ENCODE measurements around the gene ACKR1.

ACKR1 gene

GRCh38 chr1:159209061-159209460 lies 4.4 kb downstream of the ACKR1 start:
- TF ChIP-seq POLR2AphosphoS5 (IDR thresholded peaks at IDR 0.05; ENCODE audit: low read depth, low read length) (no peak), SIN3A (IDR thresholded peaks at IDR 0.05; ENCODE audit: borderline replicate concordance, insufficient read depth, low read length) (no peak), FOXP2 (optimal IDR thresholded peaks at IDR 0.05; ENCODE audit: borderline replicate concordance, extremely low read depth, extremely low read length, insufficient read depth) (no peak), TAF1 (IDR thresholded peaks at IDR 0.05; ENCODE audit: borderline replicate concordance, insufficient read depth, low read length) (no peak)
- TF ChIP-seq, protein P1, sequence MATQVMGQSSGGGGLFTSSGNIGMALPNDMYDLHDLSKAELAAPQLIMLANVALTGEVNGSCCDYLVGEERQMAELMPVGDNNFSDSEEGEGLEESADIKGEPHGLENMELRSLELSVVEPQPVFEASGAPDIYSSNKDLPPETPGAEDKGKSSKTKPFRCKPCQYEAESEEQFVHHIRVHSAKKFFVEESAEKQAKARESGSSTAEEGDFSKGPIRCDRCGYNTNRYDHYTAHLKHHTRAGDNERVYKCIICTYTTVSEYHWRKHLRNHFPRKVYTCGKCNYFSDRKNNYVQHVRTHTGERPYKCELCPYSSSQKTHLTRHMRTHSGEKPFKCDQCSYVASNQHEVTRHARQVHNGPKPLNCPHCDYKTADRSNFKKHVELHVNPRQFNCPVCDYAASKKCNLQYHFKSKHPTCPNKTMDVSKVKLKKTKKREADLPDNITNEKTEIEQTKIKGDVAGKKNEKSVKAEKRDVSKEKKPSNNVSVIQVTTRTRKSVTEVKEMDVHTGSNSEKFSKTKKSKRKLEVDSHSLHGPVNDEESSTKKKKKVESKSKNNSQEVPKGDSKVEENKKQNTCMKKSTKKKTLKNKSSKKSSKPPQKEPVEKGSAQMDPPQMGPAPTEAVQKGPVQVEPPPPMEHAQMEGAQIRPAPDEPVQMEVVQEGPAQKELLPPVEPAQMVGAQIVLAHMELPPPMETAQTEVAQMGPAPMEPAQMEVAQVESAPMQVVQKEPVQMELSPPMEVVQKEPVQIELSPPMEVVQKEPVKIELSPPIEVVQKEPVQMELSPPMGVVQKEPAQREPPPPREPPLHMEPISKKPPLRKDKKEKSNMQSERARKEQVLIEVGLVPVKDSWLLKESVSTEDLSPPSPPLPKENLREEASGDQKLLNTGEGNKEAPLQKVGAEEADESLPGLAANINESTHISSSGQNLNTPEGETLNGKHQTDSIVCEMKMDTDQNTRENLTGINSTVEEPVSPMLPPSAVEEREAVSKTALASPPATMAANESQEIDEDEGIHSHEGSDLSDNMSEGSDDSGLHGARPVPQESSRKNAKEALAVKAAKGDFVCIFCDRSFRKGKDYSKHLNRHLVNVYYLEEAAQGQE (IDR thresholded peaks at IDR 0.05; ENCODE audit: insufficient read depth in 1 of 2, low read depth in 2 of 2, low read length in 2 of 2): no peak

DNA sequence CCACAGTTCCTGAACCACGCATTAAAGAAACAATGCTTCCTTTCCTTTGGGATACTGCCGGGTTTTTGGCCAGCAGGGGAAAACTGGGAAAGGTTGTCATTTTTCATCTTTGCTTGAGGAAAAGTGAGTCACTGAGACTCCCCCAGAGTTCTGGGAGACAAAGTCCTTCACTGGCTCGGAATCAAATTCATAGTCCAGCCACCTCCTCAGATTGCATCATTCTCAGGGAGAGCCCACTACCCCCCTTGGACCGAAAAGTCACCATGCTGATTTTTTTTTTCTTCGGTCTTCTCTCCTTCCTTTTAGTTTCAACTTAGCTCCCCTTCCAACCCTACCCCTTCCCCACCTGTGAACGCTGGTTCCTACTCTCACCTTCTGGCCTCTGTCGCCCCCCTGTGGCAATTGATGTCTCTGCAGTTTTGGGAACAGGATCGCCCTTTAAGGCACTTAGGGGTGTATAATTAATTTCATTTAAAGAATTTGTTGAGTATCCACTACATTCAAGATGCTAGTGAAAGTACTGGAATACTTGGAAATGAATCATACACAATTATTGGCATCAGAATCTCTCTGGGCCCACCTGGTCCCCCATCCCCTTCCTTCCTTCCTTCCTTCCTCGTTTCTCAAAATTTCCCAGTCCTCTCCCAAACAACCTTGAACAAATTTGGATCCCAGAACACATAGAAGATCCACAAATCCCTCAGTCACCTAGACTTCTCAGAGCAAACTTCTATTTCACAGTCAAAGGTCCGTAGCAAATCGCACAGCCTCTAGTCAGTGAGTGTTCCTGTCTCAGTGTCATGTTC lies 6.9 kb downstream of the ACKR1 start:
- TF ChIP-seq TAF1 (IDR thresholded peaks at IDR 0.05; ENCODE audit: borderline replicate concordance, insufficient read depth, low read length) (no peak), POLR2AphosphoS5 (IDR thresholded peaks at IDR 0.05; ENCODE audit: low read depth, low read length) (no peak), SIN3A (IDR thresholded peaks at IDR 0.05; ENCODE audit: borderline replicate concordance, insufficient read depth, low read length) (no peak), FOXP2 (optimal IDR thresholded peaks at IDR 0.05; ENCODE audit: borderline replicate concordance, extremely low read depth, extremely low read length, insufficient read depth) (no peak)
- TF ChIP-seq, protein P1 (IDR thresholded peaks at IDR 0.05; ENCODE audit: insufficient read depth in 1 of 2, low read depth in 2 of 2, low read length in 2 of 2): no peak

DNA sequence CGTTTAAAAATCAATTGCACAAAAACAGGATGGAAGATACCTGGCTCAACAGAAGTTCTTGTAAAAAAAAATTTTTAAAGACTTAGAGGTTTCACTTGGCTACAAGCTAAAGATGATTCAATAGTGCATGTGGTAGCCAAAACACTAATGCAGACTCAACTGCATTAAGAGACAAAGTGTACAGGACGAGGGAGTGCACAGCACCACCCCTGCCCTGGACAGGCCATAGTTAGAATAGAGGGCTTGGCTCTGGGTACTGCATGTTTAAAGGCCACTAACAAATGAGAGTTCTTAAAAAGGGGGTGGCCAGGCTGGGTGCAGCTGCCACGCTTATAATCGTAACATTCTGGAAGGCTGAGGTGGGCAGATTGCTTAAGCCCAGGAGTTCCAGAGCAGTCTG lies 7.9 kb downstream of the ACKR1 start:
- TF ChIP-seq FOXP2 (optimal IDR thresholded peaks at IDR 0.05; ENCODE audit: borderline replicate concordance, extremely low read depth, extremely low read length, insufficient read depth): no peak
- no peak for TF ChIP-seq SIN3A (IDR thresholded peaks at IDR 0.05; ENCODE audit: borderline replicate concordance, insufficient read depth, low read length)
- no peak for TF ChIP-seq POLR2AphosphoS5 (IDR thresholded peaks at IDR 0.05; ENCODE audit: low read depth, low read length)
- TF ChIP-seq, protein P1 (IDR thresholded peaks at IDR 0.05; ENCODE audit: insufficient read depth in 1 of 2, low read depth in 2 of 2, low read length in 2 of 2): no peak
- no peak for TF ChIP-seq TAF1 (IDR thresholded peaks at IDR 0.05; ENCODE audit: borderline replicate concordance, insufficient read depth, low read length)

DNA sequence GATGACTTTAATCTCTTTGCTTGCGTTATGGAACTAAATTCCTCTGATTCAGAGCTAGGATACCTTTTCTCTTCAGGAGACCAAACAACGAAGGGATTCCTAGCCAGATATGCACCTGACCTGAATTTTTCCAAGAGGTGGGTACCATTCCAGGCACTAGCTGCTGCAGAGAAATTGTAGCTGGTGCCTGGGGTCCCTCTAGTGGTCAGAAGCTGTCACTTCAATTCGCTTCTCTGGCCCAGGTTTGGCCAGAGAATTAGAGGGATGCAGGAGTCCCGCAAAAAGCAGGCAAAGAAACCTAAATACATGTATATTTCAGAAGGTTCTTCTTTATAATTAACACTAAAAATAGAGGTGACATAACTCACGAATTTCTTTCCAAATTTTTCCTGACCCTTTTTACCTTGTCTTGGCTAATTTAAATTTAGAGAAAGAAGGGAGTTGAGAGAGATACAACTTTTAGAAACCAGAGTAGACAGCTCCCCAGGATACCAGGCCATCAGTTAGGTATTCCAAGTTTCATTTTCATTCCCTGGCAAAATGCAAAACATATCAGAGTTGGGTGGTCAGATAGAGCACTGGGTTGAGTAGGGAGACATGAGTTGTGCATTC lies 9.6 kb downstream of the ACKR1 start:
- no peak for TF ChIP-seq POLR2AphosphoS5 (IDR thresholded peaks at IDR 0.05; ENCODE audit: low read depth, low read length)
- no peak for TF ChIP-seq TAF1 (IDR thresholded peaks at IDR 0.05; ENCODE audit: borderline replicate concordance, insufficient read depth, low read length)
- TF ChIP-seq, protein P1 (IDR thresholded peaks at IDR 0.05; ENCODE audit: insufficient read depth in 1 of 2, low read depth in 2 of 2, low read length in 2 of 2): no peak
- no peak for TF ChIP-seq SIN3A (IDR thresholded peaks at IDR 0.05; ENCODE audit: borderline replicate concordance, insufficient read depth, low read length)
- TF ChIP-seq FOXP2 (optimal IDR thresholded peaks at IDR 0.05; ENCODE audit: borderline replicate concordance, extremely low read depth, extremely low read length, insufficient read depth): no peak

Measured in PFSK-1 (cell line).